Measurements from ENCODE around the gene ENPP5.
"Not testable (repeated sequence)": the region's sequence is repeated elsewhere in the genome, so short reads cannot be mapped to it uniquely, and the experiment has no call there.

ENPP5 gene

GRCh38 chr6:46135176-46135575 is 35.6 kb downstream of the ENPP5 start:
- TF ChIP-seq CTCF (IDR thresholded peaks at IDR 0.05; ENCODE audit: low read depth, low read length, poor library complexity, severe bottlenecking) (no peak), EZH2phosphoT487 (IDR thresholded peaks at IDR 0.05; ENCODE audit: borderline replicate concordance, low read length) (no peak)
- H3K4me2 ChIP-seq (ENCODE audit: low read length), result no peak overlapping the region

GRCh38 chr6:46134216-46134615 is 36.6 kb downstream of the ENPP5 start:
- no peaks in the 10 kb centered on the region for H3K27me3 ChIP-seq (ENCODE audit: control insufficient read depth, low read length)
- H3K79me2 ChIP-seq (ENCODE audit: control insufficient read depth, low read length), result peaks cover 73% of the 10 kb centered on the region
- no peaks in the 10 kb centered on the region for H3K9me2 ChIP-seq (replicated peaks; ENCODE audit: control insufficient read depth, low read length)
- H3K36me3 ChIP-seq (ENCODE audit: control insufficient read depth, low read length), result no peaks in the 10 kb centered on the region; the same call in 1 of the 2 replicates
- TF ChIP-seq CTCF (IDR thresholded peaks at IDR 0.05; ENCODE audit: low read depth, low read length, poor library complexity, severe bottlenecking) (no peak), EZH2phosphoT487 (IDR thresholded peaks at IDR 0.05; ENCODE audit: borderline replicate concordance, low read length) (no peak)
- no peaks in the 10 kb centered on the region for H3K9me3 ChIP-seq (ENCODE audit: control insufficient read depth, insufficient read depth, low read length)
- H3K4me3 ChIP-seq (ENCODE audit: low read length), result no peak overlapping the region
- no peaks in the 10 kb centered on the region for H4K20me1 ChIP-seq (ENCODE audit: control insufficient read depth, insufficient read depth, low read depth, low read length)
- H3K4me1 ChIP-seq (ENCODE audit: control insufficient read depth, low read length), result peaks cover 24% of the 10 kb centered on the region
- H3F3A ChIP-seq (ENCODE audit: control insufficient read depth, insufficient read depth), result no peaks in the 10 kb centered on the region
- no peak overlapping the region for H3K4me2 ChIP-seq (ENCODE audit: low read length)
- H3K27ac ChIP-seq (ENCODE audit: low read depth, low read length), result no peak overlapping the region

More at GRCh38 chr6:46135176-46135575, 35.6 kb downstream of the ENPP5 start:
- peaks cover 76% of the 10 kb centered on the region for H3K79me2 ChIP-seq (ENCODE audit: control insufficient read depth, low read length)
- peaks cover 24% of the 10 kb centered on the region for H3K4me1 ChIP-seq (ENCODE audit: control insufficient read depth, low read length)
- H3K9me3 ChIP-seq (ENCODE audit: control insufficient read depth, insufficient read depth, low read length), result no peaks in the 10 kb centered on the region
- H3K27me3 ChIP-seq (ENCODE audit: control insufficient read depth, low read length), result no peaks in the 10 kb centered on the region
- no peaks in the 10 kb centered on the region for H3K9me2 ChIP-seq (replicated peaks; ENCODE audit: control insufficient read depth, low read length)
- no peaks in the 10 kb centered on the region for H3F3A ChIP-seq (ENCODE audit: control insufficient read depth, insufficient read depth)
- no peak overlapping the region for H3K27ac ChIP-seq (ENCODE audit: low read depth, low read length)
- no peak overlapping the region for H3K4me3 ChIP-seq (ENCODE audit: low read length)
- H4K20me1 ChIP-seq (ENCODE audit: control insufficient read depth, insufficient read depth, low read depth, low read length), result peaks cover 4% of the 10 kb centered on the region; the same call in 1 of the 2 replicates
- no peaks in the 10 kb centered on the region; the same call in 1 of the 2 replicates for H3K36me3 ChIP-seq (ENCODE audit: control insufficient read depth, low read length)

GRCh38 chr6:46131291-46131690 is 39.5 kb downstream of the ENPP5 start:
- not testable (repeated sequence) for H3K4me3 ChIP-seq (ENCODE audit: low read length); H3K36me3 ChIP-seq (ENCODE audit: control insufficient read depth, low read length); H3K9me2 ChIP-seq (replicated peaks; ENCODE audit: control insufficient read depth, low read length); H3K27me3 ChIP-seq (ENCODE audit: control insufficient read depth, low read length); H3K27ac ChIP-seq (ENCODE audit: low read depth, low read length); H4K20me1 ChIP-seq (ENCODE audit: control insufficient read depth, insufficient read depth, low read depth, low read length); H3K9me3 ChIP-seq (ENCODE audit: control insufficient read depth, insufficient read depth, low read length); H3K4me2 ChIP-seq (ENCODE audit: low read length); H3F3A ChIP-seq (ENCODE audit: control insufficient read depth, insufficient read depth)
- peaks cover 23% of the 10 kb centered on the region for H3K4me1 ChIP-seq (ENCODE audit: control insufficient read depth, low read length)
- peaks cover 61% of the 10 kb centered on the region for H3K79me2 ChIP-seq (ENCODE audit: control insufficient read depth, low read length)

- H3F3A ChIP-seq (ENCODE audit: control insufficient read depth, insufficient read depth), result no peaks in the 10 kb centered on the region
- no peaks in the 10 kb centered on the region for H3K9me2 ChIP-seq (replicated peaks; ENCODE audit: control insufficient read depth, low read length)
- TF ChIP-seq CTCF (IDR thresholded peaks at IDR 0.05; ENCODE audit: low read depth, low read length, poor library complexity, severe bottlenecking), result no peak
- no peak for TF ChIP-seq EZH2phosphoT487 (IDR thresholded peaks at IDR 0.05; ENCODE audit: borderline replicate concordance, low read length)
- peaks cover 23% of the 10 kb centered on the region for H3K4me1 ChIP-seq (ENCODE audit: control insufficient read depth, low read length)
- no peaks in the 10 kb centered on the region; the same call in 1 of the 2 replicates for H3K36me3 ChIP-seq (ENCODE audit: control insufficient read depth, low read length)
- peaks cover 54% of the 10 kb centered on the region for H3K79me2 ChIP-seq (ENCODE audit: control insufficient read depth, low read length)
- H3K4me3 ChIP-seq (ENCODE audit: low read length), result peak overlapping the region; percentile 98
- no peaks in the 10 kb centered on the region for H3K9me3 ChIP-seq (ENCODE audit: control insufficient read depth, insufficient read depth, low read length)
- H3K4me2 ChIP-seq (ENCODE audit: low read length), result peak overlapping the region; percentile 75
- H3K27ac ChIP-seq (ENCODE audit: low read depth, low read length), result no peak overlapping the region
- H3K27me3 ChIP-seq (ENCODE audit: control insufficient read depth, low read length), result no peaks in the 10 kb centered on the region
- no peaks in the 10 kb centered on the region for H4K20me1 ChIP-seq (ENCODE audit: control insufficient read depth, insufficient read depth, low read depth, low read length)
These were observed 40.1 kb downstream of the ENPP5 start for GRCh38 chr6:46130666-46131065.

Measured in DOHH2 (cell line).